Panc1 (cell line): ENCODE measurements around the gene SCUBE2. TPM values are rescaled to one million over a fixed set of nuclear protein-coding genes. Genes with fewer than 3 reads are reported as not detected.
A peak's percentile ranks its signal among the peaks of the same experiment; 100 is the strongest.

Experiments used
- ATAC-seq: fragments of 200-7000 bp; cut with Tn5 transposase; 2 replicates; pipeline ENCODE4 v1.9.1; 2020; ENCODE audit warnings: mild to moderate bottlenecking, moderate library complexity
- Bru-seq: library from RNA; stranded (reverse); fragments of 400-500 nt; gene quantifications from one replicate; lab custom pipeline; 2021; lab: Mats Ljungman, UMichigan
- BruChase-seq, 2 experiments: library from RNA; stranded (reverse); fragments of 400-500 nt; gene quantifications; one replicate each; lab custom pipeline; 2021; lab: Mats Ljungman, UMichigan
- BruUV-seq: library from RNA; stranded (reverse); fragments of 400-500 nt; replicated peaks from 2 replicates; lab custom pipeline; 2021; lab: Mats Ljungman, UMichigan
- CTCF ChIA-PET: fragments of 300-600 bp; sonication (Branson Sonifier 250); formaldehyde crosslinking; loops from one replicate; lab custom pipeline; 2022; ENCODE audit warnings: antibody characterized with exemption; lab: Charles Lee
- POLR2A ChIA-PET: fragments of 300-600 bp; sonication (Branson Sonifier 250); formaldehyde crosslinking; loops from one replicate; lab custom pipeline; 2022; ENCODE audit warnings: antibody characterized with exemption; lab: Charles Lee
- DNase-seq: peaks from one replicate; pipeline ENCODE4 v3.0.0-alpha.2; 2010; ENCODE audit warnings: low read depth, low spot score
- H3K27ac ChIP-seq: 2 replicates; pipeline ENCODE4 v1.5.1; 2011; ENCODE audit warnings: mild to moderate bottlenecking, low read length, inconsistent platforms
- H3K27me3 ChIP-seq: fragments of 200-500 bp; sonication (Bioruptor generic); 2 replicates; pipeline ENCODE4 v1.6.0; 2014; ENCODE audit warnings: low read length, inconsistent platforms; ENCODE audit not compliant: control insufficient read depth, insufficient read depth
- H3K36me3 ChIP-seq: fragments of 200-500 bp; sonication (Bioruptor generic); 2 replicates; pipeline ENCODE4 v1.5.1; 2014; ENCODE audit warnings: inconsistent platforms, mild to moderate bottlenecking, low read length, moderate library complexity; ENCODE audit not compliant: control insufficient read depth, insufficient read depth
- H3K4me1 ChIP-seq: 2 replicates; pipeline ENCODE4 v1.5.1; 2011; ENCODE audit warnings: inconsistent platforms, mild to moderate bottlenecking, low read length, moderate library complexity; ENCODE audit not compliant: control insufficient read depth, insufficient read depth
- H3K4me3 ChIP-seq, 2 experiments: 2 replicates each; pipeline ENCODE4 v1.5.1; 2011 to 2012; ENCODE audit warnings: low read depth in 2 of 2, low read length in 2 of 2, mild to moderate bottlenecking in 2 of 2, inconsistent platforms in 1 of 2, moderate library complexity in 1 of 2
- H3K9me3 ChIP-seq: fragments of 200-500 bp; sonication (Bioruptor generic); 2 replicates; pipeline ENCODE4 v1.5.1; 2014; ENCODE audit warnings: low read depth, mild to moderate bottlenecking, inconsistent platforms, low read length, moderate library complexity; ENCODE audit not compliant: control insufficient read depth, insufficient read depth
- POLR2AphosphoS5 ChIP-seq: IDR thresholded peaks from 2 replicates; pipeline ENCODE4 v1.6.1; 2012; ENCODE audit warnings: mild to moderate bottlenecking, low read depth, low read length, moderate library complexity
- SIN3A ChIP-seq: IDR thresholded peaks from 2 replicates; pipeline ENCODE4 v1.6.1; 2012; ENCODE audit warnings: low read depth, mild to moderate bottlenecking, low read length, moderate library complexity, borderline replicate concordance; ENCODE audit not compliant: insufficient read depth
- TCF7L2 ChIP-seq: IDR thresholded peaks from 2 replicates; pipeline ENCODE4 v1.6.1; 2011; ENCODE audit warnings: mild to moderate bottlenecking, low read depth, low read length, inconsistent platforms
- in situ Hi-C: cut with HindIII; loops from 2 replicates; pipeline ENCODE4 v1.10.0; 2016; ENCODE audit warnings: low sequenced_read_pairs, low pct_unique_long_range_greater_than_20kb
- intact Hi-C: fragments of 100-400 bp; cut with micrococcal nuclease; formaldehyde crosslinking; loops from one replicate; pipeline ENCODE4 v1.10.0; 2022; ENCODE audit not compliant: unreplicated experiment
- long read RNA-seq: library from polyadenylated mRNA; unstranded; transcript quantifications from one replicate; pipeline ENCODE4 v2.0.0, GENCODE V29; 2021; ENCODE audit not compliant: unreplicated experiment
- polyA plus RNA-seq: library from polyadenylated mRNA; unstranded; fragments of >200 nt; gene quantifications from one replicate; pipeline ENCODE4 v1.2.1, GENCODE V29; 2012; ENCODE audit warnings: missing spikeins; ENCODE audit not compliant: insufficient read length
- total RNA-seq: library from RNA; stranded (reverse); gene quantifications from one replicate; pipeline ENCODE4 v1.2.1, GENCODE V29; 2021; ENCODE audit not compliant: unreplicated experiment
- TF ChIP-seq, protein P1 (sequence below), 2 experiments: IDR thresholded peaks; 2 replicates each; pipeline ENCODE4 v1.6.1; 2011 to 2012; ENCODE audit warnings: low read depth in 2 of 2, control low read depth in 1 of 2, low read length in 1 of 2, mild to moderate bottlenecking in 1 of 2, moderate library complexity in 1 of 2; ENCODE audit not compliant: insufficient read depth in 1 of 2
- TF ChIP-seq, protein P2 (sequence below): fragments of 450-650 bp; IDR thresholded peaks from 2 replicates; pipeline ENCODE4 v1.5.1; 2017; ENCODE audit warnings: mild to moderate bottlenecking

Gene SCUBE2
- total RNA-seq, result 2.8 TPM
- polyA plus RNA-seq, result 6.2 TPM
- Bru-seq, nascent RNA, result percentile 43 among the genes with signal in this experiment
- BruChase-seq, experiment 1, labeled RNA remaining after a 2-hour chase, result percentile 51 among the genes with signal in this experiment
- percentile 51 among the genes with signal in this experiment for BruChase-seq, experiment 2, labeled RNA remaining after a 6-hour chase
- long read RNA-seq, partial matches to known transcripts, result 2 of 7 reads
- long read RNA-seq, other reads (novel, unspliced or antisense), result 5 of 7 reads

GRCh38 chr11:9091044-9091922, at the start of gene SCUBE2:
Gene SCUBE2 (minus strand): TSS chr11:9091599. CDS start chr11:9091528, 71 bp downstream.
- ChIA-PET CTCF (interaction anchor here (0.6 kb wide), 2 partner anchors 24 to 282 kb away, joined by 3 to 17 read pairs; no protein-coding TSS in a partner anchor), POLR2A (no interaction called here)
- TF ChIP-seq, protein P1, sequence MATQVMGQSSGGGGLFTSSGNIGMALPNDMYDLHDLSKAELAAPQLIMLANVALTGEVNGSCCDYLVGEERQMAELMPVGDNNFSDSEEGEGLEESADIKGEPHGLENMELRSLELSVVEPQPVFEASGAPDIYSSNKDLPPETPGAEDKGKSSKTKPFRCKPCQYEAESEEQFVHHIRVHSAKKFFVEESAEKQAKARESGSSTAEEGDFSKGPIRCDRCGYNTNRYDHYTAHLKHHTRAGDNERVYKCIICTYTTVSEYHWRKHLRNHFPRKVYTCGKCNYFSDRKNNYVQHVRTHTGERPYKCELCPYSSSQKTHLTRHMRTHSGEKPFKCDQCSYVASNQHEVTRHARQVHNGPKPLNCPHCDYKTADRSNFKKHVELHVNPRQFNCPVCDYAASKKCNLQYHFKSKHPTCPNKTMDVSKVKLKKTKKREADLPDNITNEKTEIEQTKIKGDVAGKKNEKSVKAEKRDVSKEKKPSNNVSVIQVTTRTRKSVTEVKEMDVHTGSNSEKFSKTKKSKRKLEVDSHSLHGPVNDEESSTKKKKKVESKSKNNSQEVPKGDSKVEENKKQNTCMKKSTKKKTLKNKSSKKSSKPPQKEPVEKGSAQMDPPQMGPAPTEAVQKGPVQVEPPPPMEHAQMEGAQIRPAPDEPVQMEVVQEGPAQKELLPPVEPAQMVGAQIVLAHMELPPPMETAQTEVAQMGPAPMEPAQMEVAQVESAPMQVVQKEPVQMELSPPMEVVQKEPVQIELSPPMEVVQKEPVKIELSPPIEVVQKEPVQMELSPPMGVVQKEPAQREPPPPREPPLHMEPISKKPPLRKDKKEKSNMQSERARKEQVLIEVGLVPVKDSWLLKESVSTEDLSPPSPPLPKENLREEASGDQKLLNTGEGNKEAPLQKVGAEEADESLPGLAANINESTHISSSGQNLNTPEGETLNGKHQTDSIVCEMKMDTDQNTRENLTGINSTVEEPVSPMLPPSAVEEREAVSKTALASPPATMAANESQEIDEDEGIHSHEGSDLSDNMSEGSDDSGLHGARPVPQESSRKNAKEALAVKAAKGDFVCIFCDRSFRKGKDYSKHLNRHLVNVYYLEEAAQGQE (IDR thresholded peaks at IDR 0.05; ENCODE audit: insufficient read depth in 1 of 2, low read depth in 2 of 2, low read length in 1 of 2), result no peak
- in situ Hi-C loops (no loop called here), intact Hi-C loops (no loop called here)
- H3K36me3 ChIP-seq, result no peaks in the 10 kb centered on the region
- peak; percentile 66 for ATAC-seq
- H3K9me3 ChIP-seq, result no peaks in the 10 kb centered on the region
- peak within 1 kb of the TSS; percentile 23 to 34 for H3K4me3 ChIP-seq
- DNase-seq, result no peak
- peaks cover 7% of the 10 kb centered on the region; the same call in 1 of the 2 replicates for H3K27me3 ChIP-seq
- no TSS peak for BruUV-seq
- peaks cover 11% of the 10 kb centered on the region; the same call in 1 of the 2 replicates for H3K4me1 ChIP-seq
- H3K27ac ChIP-seq, result no peak within 1 kb of the TSS

DNA sequence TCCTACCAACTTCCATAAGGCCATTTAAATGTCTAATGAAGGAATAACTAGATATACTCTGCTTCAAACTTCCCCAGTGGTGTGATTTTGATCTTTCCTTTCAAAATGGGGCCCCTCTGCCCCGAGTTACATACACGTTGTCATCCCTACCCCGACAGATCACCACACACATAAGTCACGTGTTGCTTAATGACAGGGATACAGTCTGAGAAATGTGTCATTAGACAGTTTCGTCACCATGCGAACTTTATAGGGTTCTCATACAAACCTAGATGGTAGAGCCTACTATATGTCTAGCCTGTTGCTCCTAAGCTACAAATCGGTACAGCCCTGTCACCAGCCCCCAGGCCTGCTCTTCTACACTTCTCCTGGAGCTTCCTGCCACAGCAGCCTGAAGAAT, 49.8 kb upstream of the SCUBE2 start:
- Histone ChIP-seq H3K27me3 (no peaks in the 10 kb centered on the region), H3K4me1 (peaks cover 39% of the 10 kb centered on the region), H3K36me3 (peaks cover 46% of the 10 kb centered on the region), H3K27ac (no peak overlapping the region), H3K4me3 (no peak overlapping the region), H3K9me3 (no peaks in the 10 kb centered on the region)
- in situ Hi-C loops (no loop called here), intact Hi-C loops (no loop called here)
- CTCF ChIA-PET, result no interaction called here
- BruUV-seq, result no TSS peak
- no peak for TF ChIP-seq SIN3A
- no peak for TF ChIP-seq TCF7L2
- TF ChIP-seq, protein P2, sequence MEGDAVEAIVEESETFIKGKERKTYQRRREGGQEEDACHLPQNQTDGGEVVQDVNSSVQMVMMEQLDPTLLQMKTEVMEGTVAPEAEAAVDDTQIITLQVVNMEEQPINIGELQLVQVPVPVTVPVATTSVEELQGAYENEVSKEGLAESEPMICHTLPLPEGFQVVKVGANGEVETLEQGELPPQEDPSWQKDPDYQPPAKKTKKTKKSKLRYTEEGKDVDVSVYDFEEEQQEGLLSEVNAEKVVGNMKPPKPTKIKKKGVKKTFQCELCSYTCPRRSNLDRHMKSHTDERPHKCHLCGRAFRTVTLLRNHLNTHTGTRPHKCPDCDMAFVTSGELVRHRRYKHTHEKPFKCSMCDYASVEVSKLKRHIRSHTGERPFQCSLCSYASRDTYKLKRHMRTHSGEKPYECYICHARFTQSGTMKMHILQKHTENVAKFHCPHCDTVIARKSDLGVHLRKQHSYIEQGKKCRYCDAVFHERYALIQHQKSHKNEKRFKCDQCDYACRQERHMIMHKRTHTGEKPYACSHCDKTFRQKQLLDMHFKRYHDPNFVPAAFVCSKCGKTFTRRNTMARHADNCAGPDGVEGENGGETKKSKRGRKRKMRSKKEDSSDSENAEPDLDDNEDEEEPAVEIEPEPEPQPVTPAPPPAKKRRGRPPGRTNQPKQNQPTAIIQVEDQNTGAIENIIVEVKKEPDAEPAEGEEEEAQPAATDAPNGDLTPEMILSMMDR, result no peak
- no peak for TF ChIP-seq POLR2AphosphoS5
- TF ChIP-seq, protein P1 (IDR thresholded peaks at IDR 0.05; ENCODE audit: insufficient read depth in 1 of 2, low read depth in 2 of 2, low read length in 1 of 2), result no peak
- no peak for ATAC-seq
- no peak for DNase-seq
- POLR2A ChIA-PET, result no interaction called here
